ENCODE measurements around the gene SASH1. TPM values are rescaled to one million over a fixed set of nuclear protein-coding genes. Genes with fewer than 3 reads are reported as not detected.

Gene SASH1
- total and polyA plus RNA-seq, 2 of the 8 experiments (the other 6 are each of a cell fraction or from before 2014, with no cell fraction given): 6.0 to 20.2 TPM

- no peak overlapping the region for H4K8ac ChIP-seq (ENCODE audit: extremely low read depth, insufficient read depth, low read length)
- ChIA-PET CTCF (ENCODE audit: partially characterized antibody) (no interaction called here), POLR2A (ENCODE audit: partially characterized antibody) (interaction anchor here (0.8 kb wide), 1 partner anchor 20 kb away, joined by 3 read pairs; no protein-coding TSS in a partner anchor)
- H2AFZ ChIP-seq (ENCODE audit: low read length): no peak overlapping the region
- H2BK12ac ChIP-seq (ENCODE audit: low read depth, low read length): no peak overlapping the region
- H3K4ac ChIP-seq (replicated peaks; ENCODE audit: insufficient read length, low read depth, low read length): no peak overlapping the region
- WGBS, 2 experiments (ENCODE audit: extremely low coverage in 1 of 2, insufficient coverage in 1 of 2, insufficient read length in 1 of 2, insufficient replicate concordance in 2 of 2, low coverage in 1 of 2, low lambda C conversion rate in 2 of 2, missing lambda C conversion rate in 1 of 2): 75% methylated on average over 3 of the region's 3 CpGs; no CpG with 5 or more reads in 1 of the 2 experiments
- no peak overlapping the region for H2BK5ac ChIP-seq (ENCODE audit: low read depth, low read length)
- H4K5ac ChIP-seq (ENCODE audit: insufficient read length, low read depth, low read length): no peak overlapping the region
- no peak overlapping the region for H3K14ac ChIP-seq (ENCODE audit: insufficient read length)
- FAIRE-seq: no peak
- DNase-seq (ENCODE audit: low read depth in 1 of 2, low spot score in 2 of 2): no peak
- no peak overlapping the region for H3K4me2 ChIP-seq (ENCODE audit: insufficient read depth in 1 of 2, low read depth in 2 of 2, low read length in 2 of 2)
- H3K4me1 ChIP-seq (replicated peaks in 1 of 4; ENCODE audit: control insufficient read depth in 3 of 4, insufficient read depth in 4 of 4, low read length in 3 of 4): peaks cover 0 to 7% (median 4%) of the 10 kb centered on the region in 4 experiments; a peak in 4 of 7 replicates
- no peak overlapping the region for H3K27ac ChIP-seq (ENCODE audit: low read depth, low read length)
- H3K4me3 ChIP-seq (ENCODE audit: extremely low read depth in 1 of 4, insufficient read depth in 2 of 4, low read depth in 3 of 4, low read length in 4 of 4): no peak overlapping the region
- no peak overlapping the region for H2BK20ac ChIP-seq (ENCODE audit: low read length)
- no peak overlapping the region for H3K9ac ChIP-seq (replicated peaks in 1 of 4; ENCODE audit: extremely low read depth in 1 of 4, low read depth in 3 of 4, low read length in 3 of 4)
- H4K20me1 ChIP-seq (replicated peaks in 1 of 2; ENCODE audit: control insufficient read depth in 1 of 2, insufficient read depth in 2 of 2, low read length in 2 of 2): peaks cover 0 to 3% of the 10 kb centered on the region in 2 experiments
- H3K56ac ChIP-seq (replicated peaks; ENCODE audit: insufficient read length, low read depth, low read length): no peak overlapping the region
- no peaks in the 10 kb centered on the region for H3K9me3 ChIP-seq (ENCODE audit: insufficient read depth in 2 of 2, low read depth in 1 of 2, low read length in 1 of 2)
- peaks cover 0 to 58% of the 10 kb centered on the region in 2 experiments; a peak in 3 of 4 replicates for H3K79me2 ChIP-seq (ENCODE audit: control insufficient read depth in 1 of 2, insufficient read depth in 2 of 2, low read length in 2 of 2)
- no peaks in the 10 kb centered on the region for H3K27me3 ChIP-seq (replicated peaks in 1 of 4; ENCODE audit: control insufficient read depth in 3 of 4, extremely low read depth in 1 of 4, insufficient read depth in 3 of 4, low read length in 3 of 4)
- no peak overlapping the region for H2BK15ac ChIP-seq (ENCODE audit: low read length)
- H2AK5ac ChIP-seq (ENCODE audit: low read depth, low read length): no peak overlapping the region
- no peak overlapping the region for H3K23ac ChIP-seq (ENCODE audit: insufficient read length)
- H3K23me2 ChIP-seq (ENCODE audit: low read depth, low read length): no peaks in the 10 kb centered on the region; the same call in 1 of the 2 replicates
- no peak overlapping the region for H4K91ac ChIP-seq (replicated peaks; ENCODE audit: insufficient read length, low read length)
- no peak for TF ChIP-seq TAF1 (IDR thresholded peaks at IDR 0.05; ENCODE audit: low read depth, low read length)
- no peak for TF ChIP-seq SIN3A (conservative IDR thresholded peaks at IDR 0.05 in 1 of 2, IDR thresholded peaks at IDR 0.05 in 1 of 2; ENCODE audit: low read depth in 1 of 2, low read length in 2 of 2)
- no peak overlapping the region for H2BK120ac ChIP-seq (replicated peaks; ENCODE audit: low read depth, low read length)
- H3K36me3 ChIP-seq (ENCODE audit: control insufficient read depth in 2 of 4, insufficient read depth in 4 of 4, low read length in 3 of 4): no peaks in the 10 kb centered on the region
- H3K18ac ChIP-seq (ENCODE audit: extremely low read depth, low read length): no peak overlapping the region
- peaks cover 7% of the 10 kb centered on the region; the same call in 1 of the 2 replicates for H3K79me1 ChIP-seq (ENCODE audit: low read depth, low read length)
These were observed 22.4 kb downstream of the SASH1 start for GRCh38 chr6:148365041-148365440.

All from H1 (cell line).